Measurements from ENCODE around the gene SLC34A2. TPM values are rescaled to one million over a fixed set of nuclear protein-coding genes. Genes with fewer than 3 reads are reported as not detected.
"Not testable (repeated sequence)": the region's sequence is repeated elsewhere in the genome, so short reads cannot be mapped to it uniquely, and the experiment has no call there.

The SLC34A2 gene, protein sequence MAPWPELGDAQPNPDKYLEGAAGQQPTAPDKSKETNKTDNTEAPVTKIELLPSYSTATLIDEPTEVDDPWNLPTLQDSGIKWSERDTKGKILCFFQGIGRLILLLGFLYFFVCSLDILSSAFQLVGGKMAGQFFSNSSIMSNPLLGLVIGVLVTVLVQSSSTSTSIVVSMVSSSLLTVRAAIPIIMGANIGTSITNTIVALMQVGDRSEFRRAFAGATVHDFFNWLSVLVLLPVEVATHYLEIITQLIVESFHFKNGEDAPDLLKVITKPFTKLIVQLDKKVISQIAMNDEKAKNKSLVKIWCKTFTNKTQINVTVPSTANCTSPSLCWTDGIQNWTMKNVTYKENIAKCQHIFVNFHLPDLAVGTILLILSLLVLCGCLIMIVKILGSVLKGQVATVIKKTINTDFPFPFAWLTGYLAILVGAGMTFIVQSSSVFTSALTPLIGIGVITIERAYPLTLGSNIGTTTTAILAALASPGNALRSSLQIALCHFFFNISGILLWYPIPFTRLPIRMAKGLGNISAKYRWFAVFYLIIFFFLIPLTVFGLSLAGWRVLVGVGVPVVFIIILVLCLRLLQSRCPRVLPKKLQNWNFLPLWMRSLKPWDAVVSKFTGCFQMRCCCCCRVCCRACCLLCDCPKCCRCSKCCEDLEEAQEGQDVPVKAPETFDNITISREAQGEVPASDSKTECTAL
- total RNA-seq, result 1,000 to 10,000 TPM in 4 of 6 donors, 100 to 1,000 TPM in 2; 618 to 2,772 (median 1,642) TPM

DNA sequence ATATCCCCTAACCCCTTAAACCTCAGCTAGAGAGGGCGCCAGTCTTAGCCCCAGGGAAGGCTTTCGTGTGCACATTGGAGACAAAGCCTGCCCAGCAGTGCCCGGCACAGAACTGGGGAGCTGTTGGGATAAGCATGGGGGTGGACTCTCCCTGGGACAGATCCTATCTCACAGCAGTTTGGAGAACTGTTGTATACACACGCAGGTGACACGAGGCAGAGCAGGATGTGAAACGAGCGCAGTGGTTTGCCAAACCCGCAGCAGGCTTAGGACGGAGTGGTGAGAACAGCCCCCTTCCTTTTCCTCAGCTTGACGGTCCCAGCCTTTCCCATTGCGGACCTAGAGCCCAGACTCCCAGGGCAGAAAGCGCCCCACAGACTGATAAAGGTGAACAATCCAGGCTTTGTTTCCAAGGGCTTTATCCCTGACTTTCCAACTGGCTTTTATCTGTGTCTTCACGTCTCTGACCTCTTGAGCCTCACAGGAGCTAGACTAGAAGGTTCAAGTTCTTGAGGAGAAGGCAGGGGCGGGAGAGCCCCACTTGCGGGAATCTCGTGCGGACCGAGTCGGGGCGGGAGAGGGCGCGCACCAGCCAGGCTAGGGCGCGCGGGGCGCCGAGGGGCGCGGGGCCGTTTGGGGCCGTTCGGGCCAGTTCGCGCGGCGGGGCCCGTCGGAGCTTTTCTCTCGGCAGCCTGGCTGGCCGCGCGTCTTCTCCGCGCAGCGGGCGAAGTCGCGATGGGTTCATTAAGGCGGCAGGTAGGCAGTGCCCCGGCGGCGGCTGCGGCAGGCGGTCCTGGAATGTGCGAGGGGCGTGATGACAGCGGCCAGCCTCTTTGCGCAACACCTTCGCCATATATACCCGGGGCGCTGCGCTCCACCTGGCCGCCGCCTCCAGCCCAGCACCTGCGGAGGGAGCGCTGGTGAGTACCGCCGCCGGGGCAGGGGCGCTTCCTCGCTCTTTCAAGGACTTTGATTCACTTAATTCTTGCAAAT, at the start of gene SLC34A2:
Gene SLC34A2 (plus strand): TSS at position 881 of the 993 bp plus-strand sequence. CDS start 6,650 bp downstream, outside the sequence.
- TF ChIP-seq EP300 (IDR thresholded peaks at IDR 0.05) (peak in 1 of 4 donors; percentile 51), POLR2AphosphoS5 (IDR thresholded peaks at IDR 0.05) (peak; percentile 77 to 92), POLR2A (IDR thresholded peaks at IDR 0.05) (peak in 3 of 4 donors; percentile 74 to 96 (median 94))
- TF ChIP-seq, protein P1, sequence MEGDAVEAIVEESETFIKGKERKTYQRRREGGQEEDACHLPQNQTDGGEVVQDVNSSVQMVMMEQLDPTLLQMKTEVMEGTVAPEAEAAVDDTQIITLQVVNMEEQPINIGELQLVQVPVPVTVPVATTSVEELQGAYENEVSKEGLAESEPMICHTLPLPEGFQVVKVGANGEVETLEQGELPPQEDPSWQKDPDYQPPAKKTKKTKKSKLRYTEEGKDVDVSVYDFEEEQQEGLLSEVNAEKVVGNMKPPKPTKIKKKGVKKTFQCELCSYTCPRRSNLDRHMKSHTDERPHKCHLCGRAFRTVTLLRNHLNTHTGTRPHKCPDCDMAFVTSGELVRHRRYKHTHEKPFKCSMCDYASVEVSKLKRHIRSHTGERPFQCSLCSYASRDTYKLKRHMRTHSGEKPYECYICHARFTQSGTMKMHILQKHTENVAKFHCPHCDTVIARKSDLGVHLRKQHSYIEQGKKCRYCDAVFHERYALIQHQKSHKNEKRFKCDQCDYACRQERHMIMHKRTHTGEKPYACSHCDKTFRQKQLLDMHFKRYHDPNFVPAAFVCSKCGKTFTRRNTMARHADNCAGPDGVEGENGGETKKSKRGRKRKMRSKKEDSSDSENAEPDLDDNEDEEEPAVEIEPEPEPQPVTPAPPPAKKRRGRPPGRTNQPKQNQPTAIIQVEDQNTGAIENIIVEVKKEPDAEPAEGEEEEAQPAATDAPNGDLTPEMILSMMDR (IDR thresholded peaks at IDR 0.05), result peak in 2 of 6 experiments; percentile 26 to 54
- no peaks in the 10 kb centered on the region for H3K9me3 ChIP-seq
- no peaks in the 10 kb centered on the region for H3K27me3 ChIP-seq
- peak; percentile 68 to 84 for ATAC-seq (ENCODE audit: low FRiP score in 2 of 2)
- peak within 1 kb of the TSS; percentile 31 to 53 (median 50) for H3K4me3 ChIP-seq
- peak within 1 kb of the TSS; percentile 76 to 93 (median 86) for H3K27ac ChIP-seq
- H3K36me3 ChIP-seq, result no peaks in the 10 kb centered on the region
- DNase-seq, result peak; percentile 79 to 94
- whole genome bisulfite sequencing, 2 donors, result 5 to 11% methylated on average over 29 to 62 of the region's 71 CpGs
- peaks cover 0 to 15% (median 2%) of the 10 kb centered on the region in 4 donors for H3K4me1 ChIP-seq

DNA sequence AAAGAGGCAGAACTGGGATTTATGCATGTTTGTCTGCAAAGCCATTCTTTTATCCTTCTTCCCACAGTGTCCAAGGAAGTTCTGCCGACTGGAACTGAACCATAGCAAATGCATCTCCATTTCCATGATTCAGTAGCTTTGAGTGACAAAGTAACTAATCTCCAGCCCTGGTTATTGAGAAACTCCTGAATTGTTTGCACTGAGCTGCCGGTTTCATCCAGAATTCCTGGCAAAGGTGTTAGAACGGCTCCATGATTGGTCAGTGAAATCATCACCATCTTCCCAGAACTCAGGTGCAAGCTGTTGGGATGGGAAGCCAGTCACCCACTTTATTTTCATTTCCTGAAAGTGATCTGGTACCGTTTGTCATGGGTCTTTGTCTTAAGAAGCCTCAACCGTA, 47.0 kb upstream of the SLC34A2 start:
- 60 to 62% methylated on average over 3 to 5 of the region's 5 CpGs for WGBS, 2 donors
- no peak overlapping the region for H3K27ac ChIP-seq
- no peak overlapping the region for H3K4me3 ChIP-seq
- no peaks in the 10 kb centered on the region for H3K27me3 ChIP-seq
- TF ChIP-seq POLR2A (IDR thresholded peaks at IDR 0.05) (no peak), EP300 (IDR thresholded peaks at IDR 0.05) (peak in 1 of 4 donors; percentile 24)
- no peaks in the 10 kb centered on the region for H3K36me3 ChIP-seq
- no peaks in the 10 kb centered on the region for H3K9me3 ChIP-seq
- DNase-seq (peak in 1 of 2 donors; percentile 33), ATAC-seq (ENCODE audit: low FRiP score in 2 of 2) (no peak)
- H3K4me1 ChIP-seq, result no peaks in the 10 kb centered on the region

DNA sequence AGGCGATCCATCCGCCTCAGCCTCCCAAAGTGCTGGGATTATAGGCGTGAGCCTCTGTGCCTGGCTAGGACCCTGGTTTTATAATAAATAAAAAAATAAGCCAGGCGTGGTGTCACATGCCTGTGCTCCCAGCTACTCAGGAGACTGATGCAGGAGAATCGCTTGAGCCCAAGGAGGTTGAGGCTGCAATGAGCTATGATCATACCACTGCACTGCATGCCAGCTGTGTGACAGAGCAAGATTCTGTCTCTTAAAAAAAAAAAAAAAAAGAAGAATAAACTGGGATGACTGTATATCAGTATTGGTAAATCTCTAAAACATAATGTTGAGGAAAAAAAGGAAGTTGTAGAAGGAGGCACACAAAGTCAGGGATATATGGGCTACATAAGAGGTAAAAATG, 45.7 kb upstream of the SLC34A2 start:
- 88 to 95% methylated on average over 5 of the region's 5 CpGs for WGBS, 2 donors
- TF ChIP-seq EP300 (IDR thresholded peaks at IDR 0.05), result no peak
- TF ChIP-seq, protein P1 (IDR thresholded peaks at IDR 0.05), result no peak
- no peak for TF ChIP-seq POLR2AphosphoS5 (IDR thresholded peaks at IDR 0.05)
- no peak overlapping the region for H3K4me3 ChIP-seq
- no peak overlapping the region for H3K27ac ChIP-seq
- no peaks in the 10 kb centered on the region for H3K27me3 ChIP-seq
- ATAC-seq (ENCODE audit: low FRiP score in 2 of 2), result no peak
- H3K4me1 ChIP-seq, result no peaks in the 10 kb centered on the region
- H3K36me3 ChIP-seq, result no peaks in the 10 kb centered on the region
- DNase-seq, result no peak
- no peaks in the 10 kb centered on the region for H3K9me3 ChIP-seq

DNA sequence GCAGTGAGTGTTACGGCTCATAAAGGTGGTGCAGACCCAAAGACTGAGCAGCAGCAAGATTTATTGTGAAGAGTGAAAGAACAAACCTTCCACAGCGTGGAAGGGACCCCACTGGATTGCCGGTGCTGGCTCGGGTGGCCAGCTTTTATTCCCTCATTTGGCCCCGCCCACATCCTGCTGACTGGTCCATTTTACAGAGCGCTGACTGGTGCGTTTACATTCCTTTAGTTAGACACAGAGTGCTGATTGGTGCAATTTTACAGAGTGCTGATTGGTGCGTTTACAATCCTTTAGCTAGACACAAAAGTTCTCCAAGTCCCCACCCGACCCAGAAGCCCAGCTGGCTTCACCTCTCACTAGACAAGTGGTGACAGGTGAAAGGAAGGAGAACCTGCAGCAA, 42.0 kb upstream of the SLC34A2 start:
- not testable (repeated sequence) for H3K36me3 ChIP-seq; H3K27ac ChIP-seq; H3K4me1 ChIP-seq; DNase-seq; H3K27me3 ChIP-seq; ATAC-seq (ENCODE audit: low FRiP score in 2 of 2); H3K4me3 ChIP-seq; H3K9me3 ChIP-seq
- 81 to 90% methylated on average over 9 of the region's 9 CpGs for WGBS, 2 donors

DNA sequence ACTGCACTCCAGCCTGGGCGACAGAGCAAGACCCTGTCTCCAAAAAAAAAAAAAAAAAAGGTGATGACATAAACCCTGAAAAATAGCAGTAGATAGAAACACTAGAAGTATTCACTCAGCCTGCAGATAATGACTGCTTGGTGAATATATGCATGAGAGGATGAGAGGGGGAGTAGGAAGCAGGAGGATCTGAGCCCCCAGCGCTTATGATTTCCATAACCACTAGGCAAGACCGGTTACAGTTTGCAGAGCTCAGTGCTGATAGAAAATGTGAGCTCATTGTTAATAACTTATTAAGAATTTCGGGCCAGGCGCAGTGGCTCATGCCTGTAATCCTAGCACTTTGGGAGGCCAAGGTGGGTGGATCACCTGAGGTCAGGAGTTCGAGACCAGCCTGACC, 40.8 kb upstream of the SLC34A2 start:
- WGBS, 2 donors, result 90 to 93% methylated on average over 6 of the region's 6 CpGs
- Histone ChIP-seq H3K4me3 (no peak overlapping the region), H3K27me3 (no peaks in the 10 kb centered on the region), H3K27ac (no peak overlapping the region), H3K4me1 (no peaks in the 10 kb centered on the region), H3K36me3 (no peaks in the 10 kb centered on the region), H3K9me3 (no peaks in the 10 kb centered on the region)
- TF ChIP-seq POLR2A (IDR thresholded peaks at IDR 0.05), result no peak
- TF ChIP-seq POLR2AphosphoS5 (IDR thresholded peaks at IDR 0.05), result no peak
- TF ChIP-seq, protein P1 (IDR thresholded peaks at IDR 0.05), result no peak
- no peak for TF ChIP-seq EP300 (IDR thresholded peaks at IDR 0.05)
- ATAC-seq (ENCODE audit: low FRiP score in 2 of 2) (no peak), DNase-seq (no peak)

All from upper lobe of left lung (tissue), 6 donors.